Peyer's patch (tissue), 4 donors: Measurements from ENCODE around the gene FBXO31.

ENCODE experiments used
- CTCF ChIP-seq, 6 experiments: fragments of 450-650 bp in 4 of 6; fragments of 200-600 bp in 2 of 6; sonication (generic) in 1 of 6; IDR thresholded peaks; one replicate each; pipeline ENCODE4 v1.5.1; 2017 to 2019; ENCODE audit warnings: antibody characterized with exemption in 6 of 6, mild to moderate bottlenecking in 3 of 6, moderate library complexity in 1 of 6
- POLR2A ChIP-seq, 2 donors: fragments of 450-650 bp; IDR thresholded peaks; one replicate each; pipeline ENCODE4 v1.5.1; 2017; ENCODE audit warnings: antibody characterized with exemption in 2 of 2, mild to moderate bottlenecking in 2 of 2, moderate library complexity in 2 of 2

DNA sequence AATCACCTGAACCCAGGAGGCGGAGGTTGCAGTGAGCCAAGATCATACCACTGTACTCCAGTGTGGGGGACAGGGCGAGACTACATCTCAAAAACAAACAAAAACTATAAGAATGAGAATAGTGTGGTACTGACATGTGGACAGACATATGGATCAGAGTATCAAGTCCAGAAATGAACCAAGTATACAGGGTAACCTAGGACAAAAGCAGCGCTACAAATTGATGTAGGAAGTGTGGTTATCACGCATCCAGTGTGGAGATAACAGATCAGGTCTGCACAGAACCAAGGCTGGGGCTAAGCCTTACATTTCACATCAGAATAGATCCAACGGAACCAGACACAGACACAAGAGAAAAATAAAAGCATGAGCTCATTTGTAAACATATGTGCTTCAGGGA lies 43.4 kb downstream of the FBXO31 start:
- no peak for TF ChIP-seq CTCF (IDR thresholded peaks at IDR 0.05)
- no peak for TF ChIP-seq POLR2A (IDR thresholded peaks at IDR 0.05)
